ENCODE results near the gene MAP4K5.

MAP4K5 gene

DNA sequence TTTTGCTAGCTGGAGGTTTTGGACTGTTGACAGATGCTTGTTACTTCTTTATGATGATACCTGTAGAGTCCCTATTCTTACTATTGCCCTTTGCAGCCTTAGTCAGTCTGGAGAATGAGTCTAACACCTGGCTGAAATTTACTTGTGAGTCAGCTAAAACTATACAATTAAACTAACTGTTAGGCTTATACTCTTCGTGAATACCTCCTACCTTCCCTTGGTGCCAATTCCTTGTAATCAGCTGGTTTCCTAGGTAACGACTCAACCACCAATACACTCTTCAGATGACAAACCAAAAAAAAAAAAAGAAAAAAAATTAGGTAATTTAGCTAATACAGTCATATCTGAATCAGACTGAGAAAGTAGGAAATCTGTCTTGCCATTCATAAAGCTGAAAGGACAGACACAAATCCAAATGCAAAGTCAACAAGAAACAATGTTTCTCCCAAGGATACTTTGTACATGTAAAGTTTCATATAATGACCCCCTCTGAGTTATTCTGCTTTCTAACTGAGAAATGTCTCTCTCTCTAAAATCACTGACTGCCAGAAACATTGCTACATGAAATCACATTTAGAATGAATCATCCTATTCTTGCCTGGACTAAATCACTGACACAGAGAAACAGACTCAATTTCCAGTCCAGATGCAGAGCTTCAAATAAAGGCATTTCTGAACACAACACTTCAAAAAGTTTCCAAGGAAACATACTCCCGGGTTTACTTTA, 79.2 kb downstream of the MAP4K5 start:
- Histone ChIP-seq H3K9me2 (ENCODE audit: low read depth, low read length) (no peaks in the 10 kb centered on the region), H3K27ac (ENCODE audit: low read depth, low read length, poor library complexity, severe bottlenecking) (no peak overlapping the region), H3K79me2 (ENCODE audit: insufficient read depth, low read length) (no peaks in the 10 kb centered on the region), H3K9ac (ENCODE audit: low read length) (no peak overlapping the region), H2AFZ (ENCODE audit: low read length) (no peak overlapping the region), H3K27me3 (ENCODE audit: insufficient read depth, low read length) (no peaks in the 10 kb centered on the region), H3F3A (ENCODE audit: insufficient read depth, low read length) (peaks cover 6% of the 10 kb centered on the region), H3K36me3 (ENCODE audit: insufficient read depth, low read length) (peaks cover 91% of the 10 kb centered on the region), H4K20me1 (ENCODE audit: insufficient read depth, low read length) (no peaks in the 10 kb centered on the region), H3K4me1 (ENCODE audit: insufficient read depth, low read length, severe bottlenecking) (no peaks in the 10 kb centered on the region), H3K4me2 (ENCODE audit: low read length) (no peak overlapping the region), H3K4me3 (ENCODE audit: low read depth, low read length, poor library complexity, severe bottlenecking) (no peak overlapping the region), H3K9me3 (ENCODE audit: low read length) (0 out of 2 replicates have a peak, but pooled peaks cover 3% of the 10 kb centered on the region)
- TF ChIP-seq EZH2 (IDR thresholded peaks at IDR 0.05; ENCODE audit: borderline replicate concordance, low read length), result no peak
- TF ChIP-seq, protein P1, sequence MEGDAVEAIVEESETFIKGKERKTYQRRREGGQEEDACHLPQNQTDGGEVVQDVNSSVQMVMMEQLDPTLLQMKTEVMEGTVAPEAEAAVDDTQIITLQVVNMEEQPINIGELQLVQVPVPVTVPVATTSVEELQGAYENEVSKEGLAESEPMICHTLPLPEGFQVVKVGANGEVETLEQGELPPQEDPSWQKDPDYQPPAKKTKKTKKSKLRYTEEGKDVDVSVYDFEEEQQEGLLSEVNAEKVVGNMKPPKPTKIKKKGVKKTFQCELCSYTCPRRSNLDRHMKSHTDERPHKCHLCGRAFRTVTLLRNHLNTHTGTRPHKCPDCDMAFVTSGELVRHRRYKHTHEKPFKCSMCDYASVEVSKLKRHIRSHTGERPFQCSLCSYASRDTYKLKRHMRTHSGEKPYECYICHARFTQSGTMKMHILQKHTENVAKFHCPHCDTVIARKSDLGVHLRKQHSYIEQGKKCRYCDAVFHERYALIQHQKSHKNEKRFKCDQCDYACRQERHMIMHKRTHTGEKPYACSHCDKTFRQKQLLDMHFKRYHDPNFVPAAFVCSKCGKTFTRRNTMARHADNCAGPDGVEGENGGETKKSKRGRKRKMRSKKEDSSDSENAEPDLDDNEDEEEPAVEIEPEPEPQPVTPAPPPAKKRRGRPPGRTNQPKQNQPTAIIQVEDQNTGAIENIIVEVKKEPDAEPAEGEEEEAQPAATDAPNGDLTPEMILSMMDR (IDR thresholded peaks at IDR 0.05; ENCODE audit: low read length), result no peak

DNA sequence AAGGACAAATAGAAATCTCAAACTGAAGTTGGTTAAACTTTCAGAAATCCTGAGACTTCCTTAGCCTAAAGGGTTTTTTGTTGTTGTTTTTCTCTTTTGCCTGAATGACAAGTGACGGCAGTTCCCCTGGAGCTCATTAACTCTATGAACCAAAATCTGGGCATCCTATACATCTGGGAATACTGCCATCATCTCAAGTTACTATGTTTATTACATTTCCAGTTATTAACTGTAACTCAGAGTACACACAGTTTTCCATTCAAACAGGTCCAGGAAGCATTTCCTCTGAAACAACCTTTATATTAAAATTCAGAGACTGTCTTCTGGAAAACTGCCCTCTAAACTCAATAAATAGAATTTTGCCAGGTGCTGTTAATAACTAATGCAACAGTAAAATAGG, 80.1 kb downstream of the MAP4K5 start:
- 0 out of 2 replicates have a peak, but pooled peaks cover 3% of the 10 kb centered on the region for H3K9me3 ChIP-seq (ENCODE audit: low read length)
- H3K4me1 ChIP-seq (ENCODE audit: insufficient read depth, low read length, severe bottlenecking), result no peaks in the 10 kb centered on the region
- TF ChIP-seq EZH2 (IDR thresholded peaks at IDR 0.05; ENCODE audit: borderline replicate concordance, low read length), result no peak
- TF ChIP-seq, protein P1 (IDR thresholded peaks at IDR 0.05; ENCODE audit: low read length), result no peak
- no peaks in the 10 kb centered on the region for H4K20me1 ChIP-seq (ENCODE audit: insufficient read depth, low read length)
- H3F3A ChIP-seq (ENCODE audit: insufficient read depth, low read length), result peaks cover 6% of the 10 kb centered on the region
- no peak overlapping the region for H3K4me3 ChIP-seq (ENCODE audit: low read depth, low read length, poor library complexity, severe bottlenecking)
- no peaks in the 10 kb centered on the region for H3K79me2 ChIP-seq (ENCODE audit: insufficient read depth, low read length)
- H3K36me3 ChIP-seq (ENCODE audit: insufficient read depth, low read length), result peaks cover 87% of the 10 kb centered on the region
- H3K27me3 ChIP-seq (ENCODE audit: insufficient read depth, low read length), result no peaks in the 10 kb centered on the region
- no peak overlapping the region for H3K9ac ChIP-seq (ENCODE audit: low read length)
- no peaks in the 10 kb centered on the region for H3K9me2 ChIP-seq (ENCODE audit: low read depth, low read length)
- no peak overlapping the region for H2AFZ ChIP-seq (ENCODE audit: low read length)
- no peak overlapping the region for H3K4me2 ChIP-seq (ENCODE audit: low read length)
- H3K27ac ChIP-seq (ENCODE audit: low read depth, low read length, poor library complexity, severe bottlenecking), result no peak overlapping the region

GRCh38 chr14:50451854-50452253, 80.5 kb downstream of the MAP4K5 start:
- H3F3A ChIP-seq (ENCODE audit: insufficient read depth, low read length), result peaks cover 6% of the 10 kb centered on the region
- no peak overlapping the region for H3K4me2 ChIP-seq (ENCODE audit: low read length)
- no peak overlapping the region for H3K27ac ChIP-seq (ENCODE audit: low read depth, low read length, poor library complexity, severe bottlenecking)
- 0 out of 2 replicates have a peak, but pooled peaks cover 3% of the 10 kb centered on the region for H3K9me3 ChIP-seq (ENCODE audit: low read length)
- H3K4me1 ChIP-seq (ENCODE audit: insufficient read depth, low read length, severe bottlenecking), result no peaks in the 10 kb centered on the region
- no peak for TF ChIP-seq EZH2 (IDR thresholded peaks at IDR 0.05; ENCODE audit: borderline replicate concordance, low read length)
- TF ChIP-seq, protein P1 (IDR thresholded peaks at IDR 0.05; ENCODE audit: low read length), result no peak
- no peak overlapping the region for H2AFZ ChIP-seq (ENCODE audit: low read length)
- H3K36me3 ChIP-seq (ENCODE audit: insufficient read depth, low read length), result peaks cover 87% of the 10 kb centered on the region
- H4K20me1 ChIP-seq (ENCODE audit: insufficient read depth, low read length), result no peaks in the 10 kb centered on the region
- H3K27me3 ChIP-seq (ENCODE audit: insufficient read depth, low read length), result no peaks in the 10 kb centered on the region
- H3K9ac ChIP-seq (ENCODE audit: low read length), result no peak overlapping the region
- no peaks in the 10 kb centered on the region for H3K9me2 ChIP-seq (ENCODE audit: low read depth, low read length)
- H3K4me3 ChIP-seq (ENCODE audit: low read depth, low read length, poor library complexity, severe bottlenecking), result no peak overlapping the region
- H3K79me2 ChIP-seq (ENCODE audit: insufficient read depth, low read length), result no peaks in the 10 kb centered on the region

All from OCI-LY1 (cell line).